ENCODE data around the gene NUP93.

NUP93 gene

GRCh38 chr16:56684926-56685590, 44.9 kb upstream of the NUP93 start:
- DNase-seq (ENCODE audit: low read depth): no peak
- H3K4me3 ChIP-seq (ENCODE audit: low read depth, low read length): no peak overlapping the region
- no peak for TF ChIP-seq CTCF (IDR thresholded peaks at IDR 0.05; ENCODE audit: control insufficient read depth, extremely low read depth, insufficient read depth)

GRCh38 chr16:56686758-56687157, 43.2 kb upstream of the NUP93 start:
- DNase-seq (ENCODE audit: low read depth): no peak

GRCh38 chr16:56688762-56689161, 41.2 kb upstream of the NUP93 start:
- TF ChIP-seq CTCF (IDR thresholded peaks at IDR 0.05; ENCODE audit: control insufficient read depth, extremely low read depth, insufficient read depth): no peak
- no peak overlapping the region for H3K4me3 ChIP-seq (ENCODE audit: low read depth, low read length)
- no peak for DNase-seq (ENCODE audit: low read depth)

More at GRCh38 chr16:56686758-56687157, 43.2 kb upstream of the NUP93 start:
- no peak overlapping the region for H3K4me3 ChIP-seq (ENCODE audit: low read depth, low read length)
- TF ChIP-seq CTCF (IDR thresholded peaks at IDR 0.05; ENCODE audit: control insufficient read depth, extremely low read depth, insufficient read depth): no peak

GRCh38 chr16:56689171-56689570, 40.8 kb upstream of the NUP93 start:
- no peak overlapping the region for H3K4me3 ChIP-seq (ENCODE audit: low read depth, low read length)
- TF ChIP-seq CTCF (IDR thresholded peaks at IDR 0.05; ENCODE audit: control insufficient read depth, extremely low read depth, insufficient read depth): no peak
- no peak for DNase-seq (ENCODE audit: low read depth)

GRCh38 chr16:56690420-56691122, 39.4 kb upstream of the NUP93 start:
- no peak for TF ChIP-seq CTCF (IDR thresholded peaks at IDR 0.05; ENCODE audit: control insufficient read depth, extremely low read depth, insufficient read depth)
- no peak for DNase-seq (ENCODE audit: low read depth)
- no peak overlapping the region for H3K4me3 ChIP-seq (ENCODE audit: low read depth, low read length)

GRCh38 chr16:56691885-56692284, 38.0 kb upstream of the NUP93 start:
- no peak overlapping the region for H3K4me3 ChIP-seq (ENCODE audit: low read depth, low read length)
- TF ChIP-seq CTCF (IDR thresholded peaks at IDR 0.05; ENCODE audit: control insufficient read depth, extremely low read depth, insufficient read depth): no peak
- DNase-seq (ENCODE audit: low read depth): no peak
